Measurements from ENCODE around the gene TAS2R46.
"Not testable (repeated sequence)": the region's sequence is repeated elsewhere in the genome, so short reads cannot be mapped to it uniquely, and the experiment has no call there.

TAS2R46 gene

GRCh38 chr12:11040162-11040561, 21.9 kb downstream of the TAS2R46 start:
- DNase-seq (ENCODE audit: low read depth, low spot score) = no peak
- H3K27ac ChIP-seq = no peak overlapping the region

DNA sequence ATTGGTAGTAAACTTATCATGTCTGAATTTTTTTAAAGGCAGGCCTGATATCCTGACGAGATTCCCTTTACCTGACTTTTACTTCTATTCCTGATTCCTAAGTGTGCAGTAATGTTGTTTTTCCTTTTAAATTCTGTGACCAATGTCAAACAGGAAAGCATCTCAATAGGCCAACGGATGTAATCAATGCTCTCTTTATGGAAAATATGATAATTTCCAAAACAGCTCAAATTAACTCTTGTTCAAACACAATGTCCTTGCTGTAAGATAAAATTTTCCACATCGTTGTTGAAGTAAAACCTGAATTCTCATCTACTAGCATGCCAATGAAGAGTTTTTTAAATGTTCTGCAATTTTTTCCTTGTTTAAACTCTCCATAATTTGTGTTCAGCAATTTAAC, 22.9 kb downstream of the TAS2R46 start:
- no peak overlapping the region for H3K27ac ChIP-seq
- no peak for DNase-seq (ENCODE audit: low read depth, low spot score)

DNA sequence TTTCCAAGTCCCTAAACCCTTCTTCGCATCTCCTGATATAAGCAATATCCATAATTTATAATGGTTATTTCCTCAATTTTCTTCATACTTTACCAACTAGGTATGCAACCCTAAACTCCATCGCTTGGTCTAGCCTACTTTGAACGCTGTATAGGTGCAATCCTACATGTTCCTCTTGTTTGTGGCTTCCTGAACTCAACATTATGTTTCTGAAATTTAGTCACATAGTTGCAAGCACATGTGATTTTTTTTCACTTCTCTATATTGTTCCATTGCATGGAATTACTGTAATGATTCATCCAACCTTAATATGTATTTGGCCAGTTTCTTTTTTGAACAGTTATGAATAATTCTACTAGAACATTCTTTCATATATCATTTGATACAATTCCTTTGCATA, 28.1 kb downstream of the TAS2R46 start:
- DNase-seq (ENCODE audit: low read depth, low spot score); H3K27ac ChIP-seq: not testable (repeated sequence)

DNA sequence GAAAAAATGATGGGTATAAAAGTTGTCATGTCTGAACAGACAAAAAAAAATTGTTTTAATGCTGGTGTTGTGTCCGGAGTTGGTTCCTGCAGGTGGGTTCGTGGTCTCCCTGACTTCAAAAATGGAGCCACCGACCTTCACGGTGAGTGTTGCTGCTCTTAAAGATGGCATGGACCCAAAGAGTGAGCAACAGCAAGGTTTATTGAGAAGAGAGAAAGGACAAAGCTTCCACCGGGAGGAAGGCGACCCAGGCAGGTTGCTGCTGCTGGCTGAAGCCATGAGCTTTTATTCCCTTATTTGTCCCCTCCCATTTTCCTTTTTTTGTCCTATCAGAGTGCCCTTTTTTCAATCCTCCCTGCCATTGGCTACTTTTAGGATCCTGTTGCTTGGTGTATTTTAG, 30.8 kb downstream of the TAS2R46 start, which contains the start of gene TAS2R31:
TAS2R31 (minus strand) TSS at position 101 of the 400 bp plus-strand sequence; CDS start at position 29, 72 bp downstream.
- H3K27ac ChIP-seq = no peak within 1 kb of the TSS
- no peak for DNase-seq (ENCODE audit: low read depth, low spot score)

DNA sequence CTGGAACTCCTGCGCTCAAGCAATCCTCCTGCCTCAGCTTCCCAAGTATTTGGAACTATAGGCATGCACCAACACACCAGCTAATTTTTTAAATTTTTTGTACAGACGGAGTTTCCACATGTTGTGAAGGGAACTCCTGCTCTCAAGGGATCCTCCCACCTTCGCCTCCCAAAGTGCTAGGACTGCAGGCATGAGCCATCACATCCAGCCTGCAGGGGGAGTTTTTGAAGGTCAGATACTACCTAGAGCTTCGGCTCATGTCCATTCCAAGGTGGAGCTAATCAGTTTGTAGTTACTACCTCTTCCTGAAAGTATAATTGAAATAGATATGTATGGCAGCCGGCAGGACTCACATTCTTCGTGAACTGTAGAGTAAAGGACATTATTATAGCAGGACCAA, 36.0 kb downstream of the TAS2R46 start:
- H3K27ac ChIP-seq = no peak overlapping the region
- no peak for DNase-seq (ENCODE audit: low read depth, low spot score)

GRCh38 chr12:11023387-11023786, 38.7 kb downstream of the TAS2R46 start:
- no peak overlapping the region for H3K27ac ChIP-seq
- DNase-seq (ENCODE audit: low read depth, low spot score) = no peak

GRCh38 chr12:11022520-11022919, 39.6 kb downstream of the TAS2R46 start, which contains the start of gene TAS2R19:
TAS2R19 (minus strand) TSS chr12:11022620; CDS start chr12:11022571, 49 bp downstream.
- DNase-seq (ENCODE audit: low read depth, low spot score) = no peak
- no peak within 1 kb of the TSS for H3K27ac ChIP-seq

DNA sequence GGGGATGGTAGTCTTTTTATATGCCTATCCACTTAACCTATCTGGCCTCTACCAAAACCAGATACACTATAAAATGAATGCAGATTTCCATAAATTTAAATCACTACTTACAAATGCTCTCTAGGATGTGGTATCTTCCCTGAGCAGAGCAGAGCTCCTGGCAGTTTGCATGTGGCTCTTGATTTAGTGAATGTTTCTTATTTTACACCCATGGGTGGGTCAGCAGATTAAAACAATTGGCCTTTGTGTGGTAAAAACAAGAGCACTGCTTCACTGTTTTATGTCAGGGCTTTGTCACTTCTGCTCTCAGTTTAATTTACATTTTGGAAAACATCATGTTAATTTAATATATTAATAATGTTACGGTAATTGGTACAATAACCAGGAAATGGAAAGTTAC, 45.2 kb downstream of the TAS2R46 start:
- no peak for DNase-seq (ENCODE audit: low read depth, low spot score)
- H3K27ac ChIP-seq = no peak overlapping the region

DNA sequence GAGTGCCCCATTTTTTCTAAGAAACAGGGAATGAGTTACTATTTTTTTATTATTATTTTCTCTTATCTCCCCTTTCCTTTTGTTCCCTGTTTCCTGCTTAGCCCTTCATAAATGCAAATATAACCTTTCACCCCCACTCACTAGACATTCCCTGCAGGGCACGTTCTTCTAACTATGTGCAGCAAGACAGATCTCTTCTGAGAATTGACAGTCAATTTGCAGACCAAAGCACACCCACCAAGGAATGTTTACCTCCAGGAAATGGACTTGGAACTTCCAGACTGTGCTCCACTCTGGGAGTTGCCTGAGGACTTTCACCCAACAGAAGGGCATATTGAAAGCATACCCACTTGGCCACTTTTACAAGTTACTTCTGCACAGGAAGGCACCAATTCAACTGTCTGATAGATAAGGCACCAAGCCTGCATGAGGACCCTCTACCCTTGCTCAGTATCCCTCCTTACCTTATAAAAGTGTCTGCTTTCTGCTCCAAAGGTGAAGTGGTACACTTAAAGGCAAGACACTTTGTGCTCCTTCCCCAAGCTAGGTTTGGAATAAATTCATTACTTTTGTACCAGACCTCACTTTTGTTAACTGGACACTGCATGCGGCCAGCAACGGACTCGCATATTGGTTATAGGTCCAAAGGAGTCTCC, 46.2 kb downstream of the TAS2R46 start:
- no peak for DNase-seq (ENCODE audit: low read depth, low spot score)
- no peak overlapping the region for H3K27ac ChIP-seq

DNA sequence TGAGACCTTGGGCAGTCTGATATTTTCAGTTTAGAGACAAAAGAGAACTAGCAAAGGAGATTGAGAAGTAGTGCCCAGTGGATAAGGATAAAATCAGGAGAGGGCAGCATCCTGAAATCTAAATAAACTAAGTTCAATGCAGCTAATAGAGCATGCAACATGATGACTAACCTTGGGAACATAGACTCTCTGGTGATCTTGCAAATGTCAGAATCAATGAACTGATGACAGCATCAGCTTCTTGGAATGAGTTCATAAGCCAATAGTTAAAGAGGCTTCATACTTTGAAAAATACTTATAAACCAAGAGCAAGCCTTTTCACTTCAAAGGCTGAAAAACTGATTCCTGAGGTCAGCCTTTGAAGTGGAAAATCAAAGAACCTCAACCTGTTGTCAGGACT, 47.9 kb downstream of the TAS2R46 start:
- no peak overlapping the region for H3K27ac ChIP-seq
- no peak for DNase-seq (ENCODE audit: low read depth, low spot score)
